Measurements from ENCODE around the gene PLD5.

PLD5 gene

DNA sequence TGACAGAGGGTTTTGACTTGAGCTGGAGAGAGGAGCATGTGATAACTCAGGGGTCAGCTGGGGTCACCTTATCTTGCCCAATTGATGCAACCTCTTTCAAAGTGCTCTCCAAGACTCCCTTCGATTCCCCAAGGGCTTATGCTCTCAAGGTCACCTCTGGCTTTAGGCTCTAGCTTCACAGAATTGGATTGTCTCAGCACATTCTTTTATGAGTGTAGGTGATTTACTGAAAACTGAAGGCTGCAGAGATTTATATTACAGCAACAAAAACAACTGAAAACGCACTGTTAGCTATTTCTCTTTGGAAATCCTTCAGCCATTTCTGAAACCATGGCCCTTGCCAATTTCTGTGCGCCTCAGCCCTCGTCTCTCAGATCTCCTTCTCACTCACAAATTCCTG, 491.1 kb downstream of the PLD5 start:
- DNase-seq: no peak
